ENCODE results near the gene ZC3H7A. TPM values are rescaled to one million over a fixed set of nuclear protein-coding genes. Genes with fewer than 3 reads are reported as not detected.

ZC3H7A gene
- total and polyA plus RNA-seq, 2 of the 8 experiments (the other 6 are each of a cell fraction or from before 2014, with no cell fraction given), result 32.0 to 55.9 TPM

GRCh38 chr16:11707679-11708197 lies 89.3 kb downstream of the ZC3H7A start:
- peaks cover 0 to 3% of the 10 kb centered on the region in 2 experiments for H4K20me1 ChIP-seq (replicated peaks in 1 of 2; ENCODE audit: control insufficient read depth in 1 of 2, insufficient read depth in 2 of 2, low read length in 2 of 2)
- no peaks in the 10 kb centered on the region for H3K4me1 ChIP-seq (replicated peaks in 1 of 4; ENCODE audit: control insufficient read depth in 3 of 4, insufficient read depth in 4 of 4, low read length in 3 of 4)
- H3K9me3 ChIP-seq (ENCODE audit: insufficient read depth in 2 of 2, low read depth in 1 of 2, low read length in 1 of 2), result no peaks in the 10 kb centered on the region
- FAIRE-seq (no peak), DNase-seq (ENCODE audit: low read depth in 1 of 2, low spot score in 2 of 2) (no peak)
- 95% methylated on average over 4 of the region's 4 CpGs; no CpG with 5 or more reads in 1 of the 2 experiments for WGBS, 2 experiments (ENCODE audit: extremely low coverage in 1 of 2, insufficient coverage in 1 of 2, insufficient read length in 1 of 2, insufficient replicate concordance in 2 of 2, low coverage in 1 of 2, low lambda C conversion rate in 2 of 2, missing lambda C conversion rate in 1 of 2)
- no peaks in the 10 kb centered on the region; a peak in 3 of 8 replicates for H3K36me3 ChIP-seq (ENCODE audit: control insufficient read depth in 2 of 4, insufficient read depth in 4 of 4, low read length in 3 of 4)
- H2BK120ac ChIP-seq (replicated peaks; ENCODE audit: low read depth, low read length), result no peak overlapping the region
- H3K18ac ChIP-seq (ENCODE audit: extremely low read depth, low read length), result no peak overlapping the region
- no peaks in the 10 kb centered on the region for H3K79me2 ChIP-seq (ENCODE audit: control insufficient read depth in 1 of 2, insufficient read depth in 2 of 2, low read length in 2 of 2)
- no peak overlapping the region for H2BK5ac ChIP-seq (ENCODE audit: low read depth, low read length)
- no peak overlapping the region for H2BK20ac ChIP-seq (ENCODE audit: low read length)
- H3K23ac ChIP-seq (ENCODE audit: insufficient read length), result no peak overlapping the region
- no peak overlapping the region for H3K9ac ChIP-seq (replicated peaks in 1 of 4; ENCODE audit: extremely low read depth in 1 of 4, low read depth in 3 of 4, low read length in 3 of 4)
- no peak overlapping the region for H2AK5ac ChIP-seq (ENCODE audit: low read depth, low read length)
- H3K14ac ChIP-seq (ENCODE audit: insufficient read length), result no peak overlapping the region
- CTCF ChIA-PET (ENCODE audit: partially characterized antibody), result interaction anchor here (0.8 to 1.8 kb wide), 7 partner anchors 10 to 450 kb away, joined by 3 to 5 read pairs (median 3); no protein-coding TSS in a partner anchor
- H3K79me1 ChIP-seq (ENCODE audit: low read depth, low read length), result no peaks in the 10 kb centered on the region
- H3K27me3 ChIP-seq (replicated peaks in 1 of 4; ENCODE audit: control insufficient read depth in 3 of 4, extremely low read depth in 1 of 4, insufficient read depth in 3 of 4, low read length in 3 of 4), result no peaks in the 10 kb centered on the region
- no peak overlapping the region for H4K5ac ChIP-seq (ENCODE audit: insufficient read length, low read depth, low read length)
- no peak overlapping the region for H4K91ac ChIP-seq (replicated peaks; ENCODE audit: insufficient read length, low read length)
- TF ChIP-seq SIX5 (IDR thresholded peaks at IDR 0.05; ENCODE audit: low read depth, low read length), result no peak
- no peak for TF ChIP-seq BRCA1 (IDR thresholded peaks at IDR 0.05; ENCODE audit: low read depth, low read length)
- no peak for TF ChIP-seq KDM1A (IDR thresholded peaks at IDR 0.05; ENCODE audit: borderline replicate concordance, low read length)
- TF ChIP-seq RNF2 (IDR thresholded peaks at IDR 0.05; ENCODE audit: borderline replicate concordance, low read depth, low read length, missing control alignments, poor library complexity, severe bottlenecking), result no peak
- H3K4me2 ChIP-seq (ENCODE audit: insufficient read depth in 1 of 2, low read depth in 2 of 2, low read length in 2 of 2), result no peak overlapping the region
- no peak overlapping the region for H3K56ac ChIP-seq (replicated peaks; ENCODE audit: insufficient read length, low read depth, low read length)
- H3K27ac ChIP-seq (ENCODE audit: low read depth, low read length), result no peak overlapping the region
- H2BK12ac ChIP-seq (ENCODE audit: low read depth, low read length), result no peak overlapping the region
- POLR2A ChIA-PET (ENCODE audit: partially characterized antibody), result no interaction called here
- H3K4me3 ChIP-seq (ENCODE audit: extremely low read depth in 1 of 4, insufficient read depth in 2 of 4, low read depth in 3 of 4, low read length in 4 of 4), result no peak overlapping the region
- H2BK15ac ChIP-seq (ENCODE audit: low read length), result no peak overlapping the region
- no peaks in the 10 kb centered on the region; the same call in 1 of the 2 replicates for H3K23me2 ChIP-seq (ENCODE audit: low read depth, low read length)
- no peak overlapping the region for H3K4ac ChIP-seq (replicated peaks; ENCODE audit: insufficient read length, low read depth, low read length)
- H4K8ac ChIP-seq (ENCODE audit: extremely low read depth, insufficient read depth, low read length), result no peak overlapping the region
- no peak overlapping the region for H2AFZ ChIP-seq (ENCODE audit: low read length)
